Measurements from ENCODE around the gene ASIC3. TPM values are rescaled to one million over a fixed set of nuclear protein-coding genes. Genes with fewer than 3 reads are reported as not detected.

The ASIC3 gene
- total and polyA plus RNA-seq, 4 donors: 0.37 to 3.9 (median 2.4) TPM

DNA sequence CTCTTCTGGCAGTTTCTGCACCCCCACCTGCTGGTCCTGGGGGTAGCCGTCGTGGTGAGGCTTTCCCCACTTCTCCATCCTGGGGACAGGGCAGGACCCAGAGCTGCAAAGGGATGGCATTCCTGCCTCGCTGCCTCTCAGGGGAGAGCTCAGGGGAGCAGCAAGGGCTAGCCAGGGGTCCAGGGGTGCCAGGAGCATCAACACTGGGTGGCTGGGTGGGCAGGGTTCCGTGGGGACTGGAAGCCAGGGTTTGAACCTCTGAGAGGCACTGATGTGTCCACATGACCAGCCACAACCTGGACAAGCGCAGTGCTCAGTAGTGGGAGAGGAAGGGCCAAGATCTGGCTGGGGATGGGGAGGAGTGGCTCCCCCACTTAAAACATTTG lies 14.5 kb upstream of the ASIC3 start:
- DNase-seq (no peak), ATAC-seq (ENCODE audit: insufficient read depth, low FRiP score) (no peak)
- Histone ChIP-seq H3K27me3 (ENCODE audit: control insufficient read depth in 3 of 3, insufficient read depth in 3 of 3, low read length in 2 of 3) (no peaks in the 10 kb centered on the region), H3K4me1 (ENCODE audit: control insufficient read depth in 5 of 5, insufficient read depth in 5 of 5, low read length in 5 of 5) (peaks cover 0 to 8% (median 0%) of the 10 kb centered on the region in 5 donors), H3K9ac (ENCODE audit: insufficient read depth in 1 of 2, low read length in 2 of 2) (no peak overlapping the region), H3K27ac (ENCODE audit: low read depth in 1 of 2, low read length in 1 of 2) (no peak overlapping the region), H3K9me3 (ENCODE audit: control insufficient read depth in 4 of 4, insufficient read depth in 3 of 4, low read length in 3 of 4) (no peaks in the 10 kb centered on the region), H3K36me3 (ENCODE audit: control insufficient read depth in 4 of 4, insufficient read depth in 4 of 4, low read length in 4 of 4) (peaks cover 0 to 33% (median 3%) of the 10 kb centered on the region in 4 donors), H3K4me3 (no peak overlapping the region)
- WGBS, 2 donors: 86 to 90% methylated on average over 5 of the region's 5 CpGs
- TF ChIP-seq, protein P1, sequence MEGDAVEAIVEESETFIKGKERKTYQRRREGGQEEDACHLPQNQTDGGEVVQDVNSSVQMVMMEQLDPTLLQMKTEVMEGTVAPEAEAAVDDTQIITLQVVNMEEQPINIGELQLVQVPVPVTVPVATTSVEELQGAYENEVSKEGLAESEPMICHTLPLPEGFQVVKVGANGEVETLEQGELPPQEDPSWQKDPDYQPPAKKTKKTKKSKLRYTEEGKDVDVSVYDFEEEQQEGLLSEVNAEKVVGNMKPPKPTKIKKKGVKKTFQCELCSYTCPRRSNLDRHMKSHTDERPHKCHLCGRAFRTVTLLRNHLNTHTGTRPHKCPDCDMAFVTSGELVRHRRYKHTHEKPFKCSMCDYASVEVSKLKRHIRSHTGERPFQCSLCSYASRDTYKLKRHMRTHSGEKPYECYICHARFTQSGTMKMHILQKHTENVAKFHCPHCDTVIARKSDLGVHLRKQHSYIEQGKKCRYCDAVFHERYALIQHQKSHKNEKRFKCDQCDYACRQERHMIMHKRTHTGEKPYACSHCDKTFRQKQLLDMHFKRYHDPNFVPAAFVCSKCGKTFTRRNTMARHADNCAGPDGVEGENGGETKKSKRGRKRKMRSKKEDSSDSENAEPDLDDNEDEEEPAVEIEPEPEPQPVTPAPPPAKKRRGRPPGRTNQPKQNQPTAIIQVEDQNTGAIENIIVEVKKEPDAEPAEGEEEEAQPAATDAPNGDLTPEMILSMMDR (IDR thresholded peaks at IDR 0.05; ENCODE audit: control extremely low read depth, extremely low read depth): no peak

DNA sequence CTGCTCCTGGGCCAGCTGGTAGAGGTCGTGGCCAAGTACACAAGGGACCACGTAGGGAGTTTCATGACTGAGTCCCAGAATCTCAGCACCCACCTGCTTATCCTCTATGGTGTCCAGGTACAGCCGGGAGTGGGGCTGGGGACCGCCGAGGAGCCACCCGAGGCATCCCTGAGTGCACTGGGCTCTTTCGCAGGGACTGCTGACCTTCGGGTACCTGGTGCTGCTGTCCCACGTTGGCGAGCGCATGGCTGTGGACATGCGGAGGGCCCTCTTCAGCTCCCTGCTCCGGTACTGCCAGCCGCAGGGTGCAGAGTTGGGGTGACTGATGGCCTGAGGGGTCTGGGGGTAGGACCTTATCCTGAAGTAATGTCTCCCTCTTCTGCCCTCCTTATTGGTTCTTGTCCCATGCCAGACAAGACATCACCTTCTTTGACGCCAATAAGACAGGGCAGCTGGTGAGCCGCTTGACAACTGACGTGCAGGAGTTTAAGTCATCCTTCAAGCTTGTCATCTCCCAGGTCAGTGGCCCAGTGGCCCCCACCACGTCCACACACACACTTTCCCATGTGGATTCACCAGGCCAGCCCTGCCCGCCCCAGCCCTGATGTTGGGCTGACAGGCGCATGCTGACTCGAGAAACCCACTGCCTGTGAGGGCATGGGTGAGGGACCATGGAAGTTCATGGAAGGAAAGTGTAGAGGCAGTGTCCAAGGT lies 13.9 kb upstream of the ASIC3 start:
- WGBS, 2 donors: 94 to 95% methylated on average over 21 of the region's 21 CpGs

DNA sequence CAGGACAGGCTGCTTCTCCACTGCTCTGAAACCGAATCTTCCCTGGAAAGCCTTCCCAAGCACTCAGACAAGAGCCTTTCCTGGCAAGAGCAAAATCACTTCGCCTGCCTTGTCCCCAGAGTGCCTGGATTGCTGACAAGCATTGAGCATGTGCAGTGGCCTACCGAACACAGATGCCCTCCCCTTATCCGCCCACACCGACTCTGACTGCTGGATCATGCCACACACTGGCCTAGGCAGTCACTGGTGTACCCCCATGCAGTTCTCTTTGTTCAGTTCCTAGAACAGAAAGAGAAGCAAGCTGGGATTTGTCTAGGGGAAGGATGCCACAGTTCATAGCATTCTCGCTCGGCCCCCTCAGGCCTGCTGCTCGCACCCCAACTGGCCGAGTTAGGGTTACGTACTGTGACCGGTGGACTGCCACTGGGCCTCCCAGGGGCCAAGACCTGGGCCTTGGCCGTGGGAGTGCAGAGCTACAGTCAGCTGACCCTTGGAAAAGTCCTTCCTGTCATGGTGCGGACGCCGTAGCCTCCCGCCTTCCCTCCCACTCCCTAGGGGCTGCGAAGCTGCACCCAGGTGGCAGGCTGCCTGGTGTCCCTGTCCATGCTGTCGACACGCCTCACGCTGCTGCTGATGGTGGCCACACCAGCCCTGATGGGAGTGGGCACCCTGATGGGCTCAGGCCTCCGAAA lies 13.2 kb upstream of the ASIC3 start:
- TF ChIP-seq, protein P1 (IDR thresholded peaks at IDR 0.05; ENCODE audit: control extremely low read depth, extremely low read depth): no peak
- peaks cover 0 to 8% (median 0%) of the 10 kb centered on the region in 5 donors for H3K4me1 ChIP-seq (ENCODE audit: control insufficient read depth in 5 of 5, insufficient read depth in 5 of 5, low read length in 5 of 5)
- no peaks in the 10 kb centered on the region for H3K27me3 ChIP-seq (ENCODE audit: control insufficient read depth in 3 of 3, insufficient read depth in 3 of 3, low read length in 2 of 3)
- DNase-seq (no peak), ATAC-seq (ENCODE audit: insufficient read depth, low FRiP score) (no peak)
- 92 to 94% methylated on average over 19 to 21 of the region's 21 CpGs for WGBS, 2 donors
- H3K27ac ChIP-seq (ENCODE audit: low read depth in 1 of 2, low read length in 1 of 2): no peak overlapping the region
- H3K4me3 ChIP-seq: no peak overlapping the region
- H3K36me3 ChIP-seq (ENCODE audit: control insufficient read depth in 4 of 4, insufficient read depth in 4 of 4, low read length in 4 of 4): peaks cover 0 to 33% (median 3%) of the 10 kb centered on the region in 4 donors
- no peaks in the 10 kb centered on the region for H3K9me3 ChIP-seq (ENCODE audit: control insufficient read depth in 4 of 4, insufficient read depth in 3 of 4, low read length in 3 of 4)
- no peak overlapping the region for H3K9ac ChIP-seq (ENCODE audit: insufficient read depth in 1 of 2, low read length in 2 of 2)

More for the DNA sequence above, 13.9 kb upstream of the ASIC3 start:
- Histone ChIP-seq H3K27ac (ENCODE audit: low read depth in 1 of 2, low read length in 1 of 2) (no peak overlapping the region), H3K36me3 (ENCODE audit: control insufficient read depth in 4 of 4, insufficient read depth in 4 of 4, low read length in 4 of 4) (peaks cover 0 to 33% (median 3%) of the 10 kb centered on the region in 4 donors), H3K4me3 (no peak overlapping the region), H3K4me1 (ENCODE audit: control insufficient read depth in 5 of 5, insufficient read depth in 5 of 5, low read length in 5 of 5) (peaks cover 0 to 7% (median 0%) of the 10 kb centered on the region in 5 donors), H3K27me3 (ENCODE audit: control insufficient read depth in 3 of 3, insufficient read depth in 3 of 3, low read length in 2 of 3) (no peaks in the 10 kb centered on the region), H3K9me3 (ENCODE audit: control insufficient read depth in 4 of 4, insufficient read depth in 3 of 4, low read length in 3 of 4) (no peaks in the 10 kb centered on the region), H3K9ac (ENCODE audit: insufficient read depth in 1 of 2, low read length in 2 of 2) (no peak overlapping the region)
- DNase-seq: no peak
- TF ChIP-seq, protein P1 (IDR thresholded peaks at IDR 0.05; ENCODE audit: control extremely low read depth, extremely low read depth): no peak
- ATAC-seq (ENCODE audit: insufficient read depth, low FRiP score): no peak

Data from lung (tissue), 12 donors.